SK-N-SH (cell line): Measurements from ENCODE around the gene CPEB3.

Experiments used
- CHD2 ChIP-seq: fragments of 150-350 bp; IDR thresholded peaks from 2 replicates; pipeline ENCODE4 v1.6.1; 2018; ENCODE audit warnings: low read length; ENCODE audit not compliant: partially characterized antibody
- EP300 ChIP-seq, 2 experiments: IDR thresholded peaks; 2 replicates each; pipeline versions ENCODE4 v1.4.0 to v1.6.1; 2012; ENCODE audit warnings: borderline replicate concordance in 1 of 2, low read depth in 1 of 2, low read length in 1 of 2
- FOXJ3 ChIP-seq: sonication (generic); formaldehyde crosslinking; IDR thresholded peaks from 2 replicates; pipeline ENCODE4 v1.5.1; 2020; ENCODE audit warnings: mild to moderate bottlenecking, missing genetic modification reagents
- GABPA ChIP-seq: IDR thresholded peaks from 2 replicates; pipeline ENCODE4 v1.4.0; 2012; ENCODE audit warnings: low read depth, mild to moderate bottlenecking
- GATA2 ChIP-seq: sonication (generic); formaldehyde crosslinking; IDR thresholded peaks from 2 replicates; pipeline ENCODE4 v1.5.0; 2020; ENCODE audit warnings: mild to moderate bottlenecking, missing genetic modification reagents
- POLR2AphosphoS5 ChIP-seq: IDR thresholded peaks from 2 replicates; pipeline ENCODE4 v1.6.1; 2012; ENCODE audit warnings: low read depth, low read length
- SIN3A ChIP-seq: IDR thresholded peaks from 2 replicates; pipeline ENCODE4 v1.6.1; 2012; ENCODE audit warnings: low read depth, mild to moderate bottlenecking, low read length, moderate library complexity, borderline replicate concordance
- TAF1 ChIP-seq: IDR thresholded peaks from 2 replicates; pipeline ENCODE4 v1.6.1; 2012; ENCODE audit warnings: low read depth, mild to moderate bottlenecking, low read length, moderate library complexity, borderline replicate concordance
- TEAD4 ChIP-seq: IDR thresholded peaks from 2 replicates; pipeline ENCODE4 v1.4.0; 2012; ENCODE audit warnings: mild to moderate bottlenecking, borderline replicate concordance; ENCODE audit not compliant: insufficient read depth
- YY1 ChIP-seq: IDR thresholded peaks from 2 replicates; pipeline ENCODE4 v1.4.0; 2012; ENCODE audit warnings: low read depth, mild to moderate bottlenecking
- TF ChIP-seq, protein P1 (sequence below): IDR thresholded peaks from 2 replicates; pipeline ENCODE4 v1.4.0; 2012; ENCODE audit warnings: low read depth, borderline replicate concordance
- TF ChIP-seq, protein P2 (sequence below): fragments of 200-600 bp; sonication (generic); IDR thresholded peaks from 2 replicates; pipeline ENCODE4 v1.6.1; 2017; ENCODE audit warnings: antibody characterized with exemption, mild to moderate bottlenecking, moderate library complexity
- TF ChIP-seq, protein P3 (sequence below): fragments of 150-350 bp; IDR thresholded peaks from 2 replicates; pipeline ENCODE4 v1.6.1; 2017; ENCODE audit warnings: antibody characterized with exemption, low read length, low read depth, borderline replicate concordance
- TF ChIP-seq, protein P4 (sequence below): IDR thresholded peaks from 2 replicates; pipeline ENCODE4 v1.6.1; 2012; ENCODE audit warnings: mild to moderate bottlenecking, low read depth, low read length, moderate library complexity

DNA sequence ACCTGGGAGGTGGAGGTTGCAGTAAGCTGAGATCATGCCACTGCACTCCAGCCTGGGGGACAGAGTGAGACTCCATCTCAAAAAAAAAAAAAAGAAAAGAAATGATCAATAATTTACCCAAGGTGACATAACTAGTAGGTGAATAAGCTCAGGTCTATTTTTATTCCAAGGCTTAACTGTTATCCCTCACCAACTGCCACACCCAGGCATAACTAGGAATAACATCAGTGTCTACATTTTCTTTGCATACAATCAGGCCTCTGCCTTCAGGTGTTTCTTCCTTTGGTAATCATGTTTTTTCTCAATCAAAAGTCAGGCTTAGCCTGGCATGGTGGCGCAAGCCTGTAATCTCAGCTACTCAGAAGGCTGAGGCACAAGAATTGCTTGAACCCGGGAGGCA is 26.6 kb downstream of the CPEB3 start:
- TF ChIP-seq GATA2 (CRISPR knock-in tag) (no peak), SIN3A (no peak), GABPA (no peak), POLR2AphosphoS5 (no peak), YY1 (no peak), TAF1 (no peak), TEAD4 (no peak), EP300 (IDR thresholded peaks at IDR 0.05; ENCODE audit: borderline replicate concordance in 1 of 2, low read depth in 1 of 2, low read length in 1 of 2) (no peak), CHD2 (no peak), FOXJ3 (CRISPR knock-in tag) (no peak)
- TF ChIP-seq, protein P1, sequence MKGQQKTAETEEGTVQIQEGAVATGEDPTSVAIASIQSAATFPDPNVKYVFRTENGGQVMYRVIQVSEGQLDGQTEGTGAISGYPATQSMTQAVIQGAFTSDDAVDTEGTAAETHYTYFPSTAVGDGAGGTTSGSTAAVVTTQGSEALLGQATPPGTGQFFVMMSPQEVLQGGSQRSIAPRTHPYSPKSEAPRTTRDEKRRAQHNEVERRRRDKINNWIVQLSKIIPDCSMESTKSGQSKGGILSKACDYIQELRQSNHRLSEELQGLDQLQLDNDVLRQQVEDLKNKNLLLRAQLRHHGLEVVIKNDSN: no peak
- TF ChIP-seq, protein P2, sequence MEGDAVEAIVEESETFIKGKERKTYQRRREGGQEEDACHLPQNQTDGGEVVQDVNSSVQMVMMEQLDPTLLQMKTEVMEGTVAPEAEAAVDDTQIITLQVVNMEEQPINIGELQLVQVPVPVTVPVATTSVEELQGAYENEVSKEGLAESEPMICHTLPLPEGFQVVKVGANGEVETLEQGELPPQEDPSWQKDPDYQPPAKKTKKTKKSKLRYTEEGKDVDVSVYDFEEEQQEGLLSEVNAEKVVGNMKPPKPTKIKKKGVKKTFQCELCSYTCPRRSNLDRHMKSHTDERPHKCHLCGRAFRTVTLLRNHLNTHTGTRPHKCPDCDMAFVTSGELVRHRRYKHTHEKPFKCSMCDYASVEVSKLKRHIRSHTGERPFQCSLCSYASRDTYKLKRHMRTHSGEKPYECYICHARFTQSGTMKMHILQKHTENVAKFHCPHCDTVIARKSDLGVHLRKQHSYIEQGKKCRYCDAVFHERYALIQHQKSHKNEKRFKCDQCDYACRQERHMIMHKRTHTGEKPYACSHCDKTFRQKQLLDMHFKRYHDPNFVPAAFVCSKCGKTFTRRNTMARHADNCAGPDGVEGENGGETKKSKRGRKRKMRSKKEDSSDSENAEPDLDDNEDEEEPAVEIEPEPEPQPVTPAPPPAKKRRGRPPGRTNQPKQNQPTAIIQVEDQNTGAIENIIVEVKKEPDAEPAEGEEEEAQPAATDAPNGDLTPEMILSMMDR: no peak
- TF ChIP-seq, protein P3, sequence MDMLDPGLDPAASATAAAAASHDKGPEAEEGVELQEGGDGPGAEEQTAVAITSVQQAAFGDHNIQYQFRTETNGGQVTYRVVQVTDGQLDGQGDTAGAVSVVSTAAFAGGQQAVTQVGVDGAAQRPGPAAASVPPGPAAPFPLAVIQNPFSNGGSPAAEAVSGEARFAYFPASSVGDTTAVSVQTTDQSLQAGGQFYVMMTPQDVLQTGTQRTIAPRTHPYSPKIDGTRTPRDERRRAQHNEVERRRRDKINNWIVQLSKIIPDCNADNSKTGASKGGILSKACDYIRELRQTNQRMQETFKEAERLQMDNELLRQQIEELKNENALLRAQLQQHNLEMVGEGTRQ: no peak
- TF ChIP-seq, protein P4, sequence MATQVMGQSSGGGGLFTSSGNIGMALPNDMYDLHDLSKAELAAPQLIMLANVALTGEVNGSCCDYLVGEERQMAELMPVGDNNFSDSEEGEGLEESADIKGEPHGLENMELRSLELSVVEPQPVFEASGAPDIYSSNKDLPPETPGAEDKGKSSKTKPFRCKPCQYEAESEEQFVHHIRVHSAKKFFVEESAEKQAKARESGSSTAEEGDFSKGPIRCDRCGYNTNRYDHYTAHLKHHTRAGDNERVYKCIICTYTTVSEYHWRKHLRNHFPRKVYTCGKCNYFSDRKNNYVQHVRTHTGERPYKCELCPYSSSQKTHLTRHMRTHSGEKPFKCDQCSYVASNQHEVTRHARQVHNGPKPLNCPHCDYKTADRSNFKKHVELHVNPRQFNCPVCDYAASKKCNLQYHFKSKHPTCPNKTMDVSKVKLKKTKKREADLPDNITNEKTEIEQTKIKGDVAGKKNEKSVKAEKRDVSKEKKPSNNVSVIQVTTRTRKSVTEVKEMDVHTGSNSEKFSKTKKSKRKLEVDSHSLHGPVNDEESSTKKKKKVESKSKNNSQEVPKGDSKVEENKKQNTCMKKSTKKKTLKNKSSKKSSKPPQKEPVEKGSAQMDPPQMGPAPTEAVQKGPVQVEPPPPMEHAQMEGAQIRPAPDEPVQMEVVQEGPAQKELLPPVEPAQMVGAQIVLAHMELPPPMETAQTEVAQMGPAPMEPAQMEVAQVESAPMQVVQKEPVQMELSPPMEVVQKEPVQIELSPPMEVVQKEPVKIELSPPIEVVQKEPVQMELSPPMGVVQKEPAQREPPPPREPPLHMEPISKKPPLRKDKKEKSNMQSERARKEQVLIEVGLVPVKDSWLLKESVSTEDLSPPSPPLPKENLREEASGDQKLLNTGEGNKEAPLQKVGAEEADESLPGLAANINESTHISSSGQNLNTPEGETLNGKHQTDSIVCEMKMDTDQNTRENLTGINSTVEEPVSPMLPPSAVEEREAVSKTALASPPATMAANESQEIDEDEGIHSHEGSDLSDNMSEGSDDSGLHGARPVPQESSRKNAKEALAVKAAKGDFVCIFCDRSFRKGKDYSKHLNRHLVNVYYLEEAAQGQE: no peak
